Measurements from ENCODE around the gene SLC25A41. TPM values are rescaled to one million over a fixed set of nuclear protein-coding genes. Genes with fewer than 3 reads are reported as not detected.
A peak's percentile ranks its signal among the peaks of the same experiment; 100 is the strongest.

Gene SLC25A41
- total and polyA plus RNA-seq, 2 experiments from 2014 or later: not detected

DNA sequence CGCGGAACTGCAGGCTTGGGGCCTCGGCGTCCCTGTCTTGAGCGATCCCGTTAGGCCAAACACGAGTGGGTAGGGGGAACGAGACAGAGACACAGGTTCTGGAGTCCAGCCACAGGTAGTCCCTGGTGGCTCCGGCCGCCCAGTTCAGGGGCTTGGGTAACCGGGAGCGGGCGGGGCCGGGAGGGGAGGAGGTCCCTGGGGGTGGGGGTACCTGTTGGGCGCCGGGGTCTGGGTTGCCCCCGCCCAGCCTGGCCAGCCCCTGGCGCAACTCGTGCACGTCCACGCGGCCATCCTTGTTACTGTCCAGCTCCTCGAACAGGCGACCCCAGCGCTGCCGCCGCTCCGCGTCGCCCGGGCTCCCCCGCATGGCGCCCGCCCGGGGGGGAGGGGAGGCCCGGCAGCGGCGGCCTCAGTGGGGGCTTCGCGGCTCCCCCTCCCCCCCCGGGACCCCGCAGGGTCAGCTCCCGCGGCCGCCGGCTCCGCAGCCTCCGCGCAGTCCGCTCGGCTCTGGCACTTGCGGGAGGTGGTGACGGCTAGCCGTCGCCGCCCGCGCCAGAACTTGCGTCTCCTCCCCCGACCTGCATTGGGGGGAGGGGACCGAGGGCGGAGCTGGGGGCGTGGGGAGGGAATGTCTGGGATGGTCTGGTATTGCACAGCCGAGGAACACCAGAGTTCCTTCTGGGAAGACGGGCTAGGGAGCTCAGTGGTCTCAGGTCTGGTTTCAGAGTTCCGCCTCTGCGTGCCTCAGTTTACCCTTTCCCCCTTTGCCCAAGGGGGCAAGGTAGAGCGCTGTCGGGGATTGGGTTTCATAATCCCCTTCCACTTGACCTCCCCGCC lies 25.9 kb upstream of the SLC25A41 start, which contains the start of gene SLC25A23:
Gene SLC25A23 (minus strand): TSS at position 531 of the 837 bp plus-strand sequence. CDS start 164 bp downstream, at position 367.
- H3F3A ChIP-seq (ENCODE audit: insufficient read depth): no peaks in the 10 kb centered on the region

DNA sequence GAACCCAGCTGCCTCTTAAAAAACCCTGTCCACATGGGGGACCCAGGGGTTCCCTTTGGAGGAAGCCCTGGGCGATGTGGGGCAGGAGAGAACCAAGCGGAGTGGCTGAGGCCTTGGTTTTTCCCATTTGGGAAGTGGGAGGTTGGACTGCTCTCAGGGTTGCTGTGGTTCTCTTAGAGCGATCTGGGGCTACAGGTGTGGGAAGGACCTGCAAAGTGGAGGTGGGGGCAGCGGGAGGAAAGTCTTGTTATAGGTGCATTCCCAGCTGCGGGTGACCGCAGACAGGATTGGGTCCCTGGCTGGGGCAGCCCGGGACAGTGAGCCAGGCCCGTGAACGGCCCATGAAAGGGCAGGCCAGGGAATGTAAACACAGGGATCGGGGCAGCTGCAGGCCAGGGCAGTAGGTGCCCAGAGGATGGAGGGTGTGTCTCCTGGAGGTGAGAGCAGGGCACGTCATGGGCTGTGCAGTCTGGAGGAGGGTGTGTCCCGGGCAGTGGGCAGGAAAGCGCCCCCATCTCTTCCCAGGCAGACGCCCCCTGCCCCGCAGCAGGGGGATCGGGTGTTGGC lies 25.2 kb upstream of the SLC25A41 start:
- 37 to 38% methylated on average over 16 of the region's 16 CpGs for WGBS, 2 experiments (ENCODE audit: low coverage in 1 of 2, low lambda C conversion rate in 2 of 2, missing lambda C conversion rate in 2 of 2)
- Histone ChIP-seq H3K9me2 (ENCODE audit: insufficient read depth) (no peaks in the 10 kb centered on the region), H3K4me1 (ENCODE audit: insufficient read depth) (0 out of 2 replicates have a peak, but pooled peaks cover 3% of the 10 kb centered on the region), H3K27ac (no peak overlapping the region), H4K20me1 (ENCODE audit: insufficient read depth) (no peaks in the 10 kb centered on the region), H3K79me2 (ENCODE audit: insufficient read depth) (no peaks in the 10 kb centered on the region), H3F3A (ENCODE audit: insufficient read depth) (no peaks in the 10 kb centered on the region), H3K9me3 (ENCODE audit: low read depth) (no peaks in the 10 kb centered on the region), H3K9ac (peak overlapping the region; percentile 57), H3K4me3 (peak overlapping the region; percentile 81), H2AFZ (peak overlapping the region; percentile 89), H3K36me3 (ENCODE audit: low read depth) (no peaks in the 10 kb centered on the region), H3K4me2 (ENCODE audit: unreplicated experiment) (peak overlapping the region; percentile 91), H3K27me3 (replicated peaks; ENCODE audit: insufficient read depth) (peaks cover 7% of the 10 kb centered on the region)
- in situ Hi-C loops (cut with MboI): no loop called here
- no peak for TF ChIP-seq EZH2 (IDR thresholded peaks at IDR 0.05; ENCODE audit: insufficient read depth, poor library complexity, severe bottlenecking)
- no peak for TF ChIP-seq EZH2phosphoT487 (IDR thresholded peaks at IDR 0.05; ENCODE audit: insufficient read depth, low read depth)
- DNase-seq: peak; percentile 18

More for the DNA sequence above, 25.9 kb upstream of the SLC25A41 start, which contains the start of gene SLC25A23:
- Histone ChIP-seq H3K9me2 (ENCODE audit: insufficient read depth) (no peaks in the 10 kb centered on the region), H3K27me3 (replicated peaks; ENCODE audit: insufficient read depth) (peaks cover 7% of the 10 kb centered on the region), H3K4me3 (peak within 1 kb of the TSS; percentile 81), H3K4me2 (ENCODE audit: unreplicated experiment) (peak within 1 kb of the TSS; percentile 91), H3K9ac (peak within 1 kb of the TSS; percentile 57), H2AFZ (peak within 1 kb of the TSS; percentile 89), H3K79me2 (ENCODE audit: insufficient read depth) (no peaks in the 10 kb centered on the region), H3K36me3 (ENCODE audit: low read depth) (no peaks in the 10 kb centered on the region), H4K20me1 (ENCODE audit: insufficient read depth) (no peaks in the 10 kb centered on the region), H3K4me1 (ENCODE audit: insufficient read depth) (0 out of 2 replicates have a peak, but pooled peaks cover 3% of the 10 kb centered on the region), H3K27ac (no peak within 1 kb of the TSS), H3K9me3 (ENCODE audit: low read depth) (no peaks in the 10 kb centered on the region)
- TF ChIP-seq EZH2phosphoT487 (IDR thresholded peaks at IDR 0.05; ENCODE audit: insufficient read depth, low read depth) (no peak), EZH2 (IDR thresholded peaks at IDR 0.05; ENCODE audit: insufficient read depth, poor library complexity, severe bottlenecking) (no peak)
- in situ Hi-C loops (cut with MboI): no loop called here
- 4 to 11% methylated on average over 11 to 53 of the region's 70 CpGs for WGBS, 2 experiments (ENCODE audit: low coverage in 1 of 2, low lambda C conversion rate in 2 of 2, missing lambda C conversion rate in 2 of 2)
- DNase-seq: peak; percentile 73

DNA sequence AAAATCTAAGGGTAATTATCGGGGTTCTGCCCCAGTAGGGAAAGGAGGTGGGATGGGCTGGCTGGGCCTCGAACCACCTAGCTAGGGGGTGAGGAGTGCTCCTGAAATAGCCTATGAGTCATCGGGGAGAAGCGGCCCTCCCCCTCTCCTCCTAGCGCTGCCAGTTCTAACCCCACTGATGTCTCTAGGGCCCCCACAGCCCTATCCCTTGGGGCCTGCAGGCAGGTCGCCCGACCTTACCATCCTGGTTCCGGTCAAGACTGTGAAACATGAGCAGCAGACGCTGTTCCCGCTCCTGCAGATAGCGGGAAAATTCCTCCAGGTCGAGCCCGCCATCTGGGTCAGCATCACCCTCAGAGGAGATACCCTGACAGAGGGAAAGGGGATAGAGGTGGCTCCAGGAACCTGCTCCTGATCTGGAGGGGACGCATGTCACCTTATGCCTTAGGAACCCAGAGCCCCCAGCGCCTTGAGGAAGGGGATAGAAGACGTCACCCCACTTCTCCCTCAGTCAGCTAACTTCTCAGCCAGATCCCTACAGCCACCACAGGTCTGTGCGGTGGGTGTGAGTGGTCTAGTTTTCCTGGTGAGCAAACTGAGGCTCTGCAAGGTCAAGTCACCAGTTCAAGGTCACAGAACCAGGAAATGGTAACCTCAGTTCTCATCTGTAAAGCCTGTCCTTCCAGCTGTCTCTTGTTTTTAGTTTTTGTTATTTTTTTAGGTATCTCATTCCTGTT lies 24.6 kb upstream of the SLC25A41 start:
- in situ Hi-C loops (cut with MboI): no loop called here
- Histone ChIP-seq H3K9me3 (ENCODE audit: low read depth) (no peaks in the 10 kb centered on the region), H2AFZ (no peak overlapping the region), H3K27ac (no peak overlapping the region), H3F3A (ENCODE audit: insufficient read depth) (no peaks in the 10 kb centered on the region), H4K20me1 (ENCODE audit: insufficient read depth) (no peaks in the 10 kb centered on the region), H3K9ac (no peak overlapping the region), H3K27me3 (replicated peaks; ENCODE audit: insufficient read depth) (peaks cover 3% of the 10 kb centered on the region; the same call in 1 of the 2 replicates), H3K4me1 (ENCODE audit: insufficient read depth) (0 out of 2 replicates have a peak, but pooled peaks cover 3% of the 10 kb centered on the region), H3K36me3 (ENCODE audit: low read depth) (no peaks in the 10 kb centered on the region), H3K4me2 (ENCODE audit: unreplicated experiment) (no peak overlapping the region), H3K79me2 (ENCODE audit: insufficient read depth) (no peaks in the 10 kb centered on the region), H3K4me3 (no peak overlapping the region), H3K9me2 (ENCODE audit: insufficient read depth) (no peaks in the 10 kb centered on the region)
- peak; percentile 31 for DNase-seq
- 91 to 92% methylated on average over 17 of the region's 17 CpGs for WGBS, 2 experiments (ENCODE audit: low coverage in 1 of 2, low lambda C conversion rate in 2 of 2, missing lambda C conversion rate in 2 of 2)
- no peak for TF ChIP-seq EZH2phosphoT487 (IDR thresholded peaks at IDR 0.05; ENCODE audit: insufficient read depth, low read depth)
- TF ChIP-seq EZH2 (IDR thresholded peaks at IDR 0.05; ENCODE audit: insufficient read depth, poor library complexity, severe bottlenecking): no peak

DNA sequence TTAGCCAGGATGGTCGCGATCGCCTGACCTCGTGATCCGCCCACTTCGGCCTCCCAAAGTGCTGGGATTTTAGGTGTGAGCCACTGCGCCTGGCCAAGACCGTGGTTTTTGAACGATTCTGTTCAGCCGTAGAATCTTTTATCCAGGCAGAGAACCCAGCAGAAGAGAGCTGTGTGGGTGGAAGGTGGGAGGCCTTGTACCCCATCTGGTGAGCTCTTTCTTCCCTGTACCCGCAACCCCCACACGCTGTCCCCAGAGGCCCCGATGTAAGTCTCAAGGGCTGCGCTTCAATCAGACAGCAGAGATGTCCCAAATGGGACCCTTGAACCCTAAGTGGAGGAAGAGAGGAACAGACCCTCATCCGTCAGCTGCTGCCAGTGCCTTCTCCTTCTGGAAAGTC lies 22.4 kb upstream of the SLC25A41 start:
- H3K79me2 ChIP-seq (ENCODE audit: insufficient read depth): no peaks in the 10 kb centered on the region
- no peaks in the 10 kb centered on the region for H3K27me3 ChIP-seq (replicated peaks; ENCODE audit: insufficient read depth)
- H3K4me2 ChIP-seq (ENCODE audit: unreplicated experiment): no peak overlapping the region
- no peaks in the 10 kb centered on the region for H3F3A ChIP-seq (ENCODE audit: insufficient read depth)
- H2AFZ ChIP-seq: no peak overlapping the region
- no peak for DNase-seq
- H3K27ac ChIP-seq: no peak overlapping the region
- no peak for TF ChIP-seq EZH2 (IDR thresholded peaks at IDR 0.05; ENCODE audit: insufficient read depth, poor library complexity, severe bottlenecking)
- TF ChIP-seq EZH2phosphoT487 (IDR thresholded peaks at IDR 0.05; ENCODE audit: insufficient read depth, low read depth): no peak
- no peaks in the 10 kb centered on the region for H3K9me2 ChIP-seq (ENCODE audit: insufficient read depth)
- no peaks in the 10 kb centered on the region for H3K9me3 ChIP-seq (ENCODE audit: low read depth)
- in situ Hi-C loops (cut with MboI): no loop called here
- H3K4me1 ChIP-seq (ENCODE audit: insufficient read depth): 0 out of 2 replicates have a peak, but pooled peaks cover 3% of the 10 kb centered on the region
- H3K4me3 ChIP-seq: no peak overlapping the region
- 88 to 90% methylated on average over 13 to 15 of the region's 15 CpGs for WGBS, 2 experiments (ENCODE audit: low coverage in 1 of 2, low lambda C conversion rate in 2 of 2, missing lambda C conversion rate in 2 of 2)
- H3K36me3 ChIP-seq (ENCODE audit: low read depth): no peaks in the 10 kb centered on the region
- H3K9ac ChIP-seq: no peak overlapping the region
- no peaks in the 10 kb centered on the region for H4K20me1 ChIP-seq (ENCODE audit: insufficient read depth)
